ENCODE data around the gene MGARP. TPM values are rescaled to one million over a fixed set of nuclear protein-coding genes. Genes with fewer than 3 reads are reported as not detected.

The MGARP gene
- total and polyA plus RNA-seq, 2 experiments from 2014 or later: 2.4 to 4.1 TPM

DNA sequence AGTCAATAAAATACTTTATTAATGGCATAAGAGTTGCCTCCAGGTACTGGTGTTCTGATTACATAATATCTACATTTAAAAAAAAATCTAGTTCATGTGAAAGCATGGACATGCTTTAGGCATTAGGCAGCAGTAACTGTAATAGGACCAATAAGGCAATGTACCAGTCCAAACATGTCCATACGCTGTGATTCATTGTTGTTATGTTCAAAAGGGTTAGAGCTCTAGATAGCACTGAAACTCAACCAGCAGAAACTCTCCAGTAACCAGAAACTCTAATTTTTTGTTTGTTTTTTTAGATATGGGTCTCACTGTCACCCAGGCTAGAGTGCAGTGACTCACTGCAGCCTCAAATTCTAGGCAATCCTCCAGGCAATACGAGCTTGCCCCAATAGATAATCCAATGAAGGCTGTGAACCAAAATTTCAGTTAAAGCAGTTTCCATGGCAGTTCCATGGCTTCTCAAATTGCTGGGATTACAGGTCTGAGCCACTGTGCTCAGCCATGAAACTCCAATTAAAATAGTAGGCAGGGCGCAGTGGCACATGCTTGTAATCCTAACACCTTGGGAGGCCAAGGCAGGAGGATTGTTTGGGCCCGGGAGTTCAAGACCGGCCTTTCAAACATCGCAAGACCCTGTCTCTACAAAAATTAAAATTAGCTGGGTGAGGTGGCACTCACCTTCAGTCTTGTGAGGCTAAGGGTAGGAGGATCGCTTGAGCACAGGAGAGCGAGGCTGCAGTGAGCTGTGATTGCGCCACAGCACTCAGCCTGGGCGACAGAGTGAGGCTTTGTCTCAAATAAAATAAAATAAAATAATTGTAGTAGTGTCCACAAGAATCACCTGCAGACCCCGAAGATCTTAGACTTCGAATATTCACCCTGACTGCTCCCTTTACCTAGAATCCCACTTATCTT lies 36.3 kb downstream of the MGARP start:
- Histone ChIP-seq H3K4me2 (no peak overlapping the region), H3K79me2 (replicated peaks; ENCODE audit: insufficient read depth) (no peaks in the 10 kb centered on the region), H3K27ac (ENCODE audit: low read depth) (no peak overlapping the region), H4K20me1 (replicated peaks; ENCODE audit: insufficient read depth) (no peaks in the 10 kb centered on the region), H3K4me1 (ENCODE audit: insufficient read depth) (peaks cover 24% of the 10 kb centered on the region), H3K36me3 (ENCODE audit: insufficient read depth) (peaks cover 7% of the 10 kb centered on the region; the same call in 1 of the 2 replicates), H3K9me2 (ENCODE audit: insufficient read depth) (no peaks in the 10 kb centered on the region), H3F3A (replicated peaks; ENCODE audit: low read depth) (no peaks in the 10 kb centered on the region), H3K27me3 (ENCODE audit: insufficient read depth) (no peaks in the 10 kb centered on the region), H2AFZ (peak overlapping the region; percentile 28), H3K4me3 (no peak overlapping the region)
- H3K27me3 Mint-ChIP-seq (ENCODE audit: insufficient read depth, low read depth, poor library complexity): no peaks in the 10 kb centered on the region
- DNase-seq (ENCODE audit: low spot score) (no peak), ATAC-seq (no peak)
- H3K4me1 Mint-ChIP-seq: peaks cover 25% of the 10 kb centered on the region
- TF ChIP-seq CREB1 (CRISPR knock-in tag; IDR thresholded peaks at IDR 0.05; ENCODE audit: low read depth) (no peak), EZH2phosphoT487 (IDR thresholded peaks at IDR 0.05; ENCODE audit: unreplicated experiment) (no peak), ZNF331 (CRISPR knock-in tag; IDR thresholded peaks at IDR 0.05; ENCODE audit: low read depth) (no peak)
- TF ChIP-seq, protein P1, sequence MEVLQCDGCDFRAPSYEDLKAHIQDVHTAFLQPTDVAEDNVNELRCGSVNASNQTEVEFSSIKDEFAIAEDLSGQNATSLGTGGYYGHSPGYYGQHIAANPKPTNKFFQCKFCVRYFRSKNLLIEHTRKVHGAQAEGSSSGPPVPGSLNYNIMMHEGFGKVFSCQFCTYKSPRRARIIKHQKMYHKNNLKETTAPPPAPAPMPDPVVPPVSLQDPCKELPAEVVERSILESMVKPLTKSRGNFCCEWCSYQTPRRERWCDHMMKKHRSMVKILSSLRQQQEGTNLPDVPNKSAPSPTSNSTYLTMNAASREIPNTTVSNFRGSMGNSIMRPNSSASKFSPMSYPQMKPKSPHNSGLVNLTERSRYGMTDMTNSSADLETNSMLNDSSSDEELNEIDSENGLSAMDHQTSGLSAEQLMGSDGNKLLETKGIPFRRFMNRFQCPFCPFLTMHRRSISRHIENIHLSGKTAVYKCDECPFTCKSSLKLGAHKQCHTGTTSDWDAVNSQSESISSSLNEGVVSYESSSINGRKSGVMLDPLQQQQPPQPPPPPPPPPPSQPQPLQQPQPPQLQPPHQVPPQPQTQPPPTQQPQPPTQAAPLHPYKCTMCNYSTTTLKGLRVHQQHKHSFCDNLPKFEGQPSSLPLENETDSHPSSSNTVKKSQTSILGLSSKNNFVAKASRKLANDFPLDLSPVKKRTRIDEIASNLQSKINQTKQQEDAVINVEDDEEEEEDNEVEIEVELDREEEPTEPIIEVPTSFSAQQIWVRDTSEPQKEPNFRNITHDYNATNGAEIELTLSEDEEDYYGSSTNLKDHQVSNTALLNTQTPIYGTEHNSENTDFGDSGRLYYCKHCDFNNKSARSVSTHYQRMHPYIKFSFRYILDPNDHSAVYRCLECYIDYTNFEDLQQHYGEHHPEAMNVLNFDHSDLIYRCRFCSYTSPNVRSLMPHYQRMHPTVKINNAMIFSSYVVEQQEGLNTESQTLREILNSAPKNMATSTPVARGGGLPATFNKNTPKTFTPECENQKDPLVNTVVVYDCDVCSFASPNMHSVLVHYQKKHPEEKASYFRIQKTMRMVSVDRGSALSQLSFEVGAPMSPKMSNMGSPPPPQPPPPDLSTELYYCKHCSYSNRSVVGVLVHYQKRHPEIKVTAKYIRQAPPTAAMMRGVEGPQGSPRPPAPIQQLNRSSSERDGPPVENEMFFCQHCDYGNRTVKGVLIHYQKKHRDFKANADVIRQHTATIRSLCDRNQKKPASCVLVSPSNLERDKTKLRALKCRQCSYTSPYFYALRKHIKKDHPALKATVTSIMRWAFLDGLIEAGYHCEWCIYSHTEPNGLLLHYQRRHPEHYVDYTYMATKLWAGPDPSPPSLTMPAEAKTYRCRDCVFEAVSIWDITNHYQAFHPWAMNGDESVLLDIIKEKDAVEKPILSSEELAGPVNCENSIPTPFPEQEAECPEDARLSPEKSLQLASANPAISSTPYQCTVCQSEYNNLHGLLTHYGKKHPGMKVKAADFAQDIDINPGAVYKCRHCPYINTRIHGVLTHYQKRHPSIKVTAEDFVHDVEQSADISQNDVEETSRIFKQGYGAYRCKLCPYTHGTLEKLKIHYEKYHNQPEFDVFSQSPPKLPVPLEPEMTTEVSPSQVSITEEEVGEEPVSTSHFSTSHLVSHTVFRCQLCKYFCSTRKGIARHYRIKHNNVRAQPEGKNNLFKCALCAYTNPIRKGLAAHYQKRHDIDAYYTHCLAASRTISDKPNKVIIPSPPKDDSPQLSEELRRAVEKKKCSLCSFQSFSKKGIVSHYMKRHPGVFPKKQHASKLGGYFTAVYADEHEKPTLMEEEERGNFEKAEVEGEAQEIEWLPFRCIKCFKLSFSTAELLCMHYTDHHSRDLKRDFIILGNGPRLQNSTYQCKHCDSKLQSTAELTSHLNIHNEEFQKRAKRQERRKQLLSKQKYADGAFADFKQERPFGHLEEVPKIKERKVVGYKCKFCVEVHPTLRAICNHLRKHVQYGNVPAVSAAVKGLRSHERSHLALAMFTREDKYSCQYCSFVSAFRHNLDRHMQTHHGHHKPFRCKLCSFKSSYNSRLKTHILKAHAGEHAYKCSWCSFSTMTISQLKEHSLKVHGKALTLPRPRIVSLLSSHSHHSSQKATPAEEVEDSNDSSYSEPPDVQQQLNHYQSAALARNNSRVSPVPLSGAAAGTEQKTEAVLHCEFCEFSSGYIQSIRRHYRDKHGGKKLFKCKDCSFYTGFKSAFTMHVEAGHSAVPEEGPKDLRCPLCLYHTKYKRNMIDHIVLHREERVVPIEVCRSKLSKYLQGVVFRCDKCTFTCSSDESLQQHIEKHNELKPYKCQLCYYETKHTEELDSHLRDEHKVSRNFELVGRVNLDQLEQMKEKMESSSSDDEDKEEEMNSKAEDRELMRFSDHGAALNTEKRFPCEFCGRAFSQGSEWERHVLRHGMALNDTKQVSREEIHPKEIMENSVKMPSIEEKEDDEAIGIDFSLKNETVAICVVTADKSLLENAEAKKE (CRISPR knock-in tag; IDR thresholded peaks at IDR 0.05): no peak
- peaks cover 9% of the 10 kb centered on the region for H3K36me3 Mint-ChIP-seq (ENCODE audit: low read depth)
- peaks cover 15% of the 10 kb centered on the region for H3K9me3 Mint-ChIP-seq
- H3K4me3 Mint-ChIP-seq: no peak overlapping the region
- no peak overlapping the region; the same call in 1 of the 2 replicates for H3K27ac Mint-ChIP-seq
